Transverse colon (tissue), 4 donors: ENCODE data around the gene CFAP46. TPM values are rescaled to one million over a fixed set of nuclear protein-coding genes. Genes with fewer than 3 reads are reported as not detected.

Experiments
- DNase-seq: peaks from one replicate; pipeline ENCODE4 v3.0.0-alpha.2; 2019
- H3K27ac ChIP-seq, 4 donors: fragments of 200-600 bp; sonication (generic); 2 replicates each; pipeline ENCODE4 v1.5.1; 2016 to 2018; ENCODE audit warnings: inconsistent platforms in 4 of 4
- H3K27me3 ChIP-seq: fragments of 200-600 bp; sonication (generic); 2 replicates; pipeline ENCODE4 v1.5.1; 2017; ENCODE audit warnings: inconsistent platforms
- H3K36me3 ChIP-seq, 4 donors: fragments of 200-600 bp; sonication (generic); 2 replicates each; pipeline ENCODE4 v1.5.1; 2017 to 2019; ENCODE audit warnings: inconsistent platforms in 4 of 4
- H3K4me1 ChIP-seq, 4 donors: fragments of 200-600 bp; sonication (generic); 2 replicates each; pipeline ENCODE4 v1.5.1; 2017 to 2020; ENCODE audit warnings: inconsistent platforms in 4 of 4
- H3K4me3 ChIP-seq, 4 donors: fragments of 200-600 bp; sonication (generic); 1 replicate in 1 of 4; 2 replicates in 3 of 4; pipeline versions ENCODE4 v1.5.1 to v1.6.1; 2017 to 2019; ENCODE audit warnings: inconsistent platforms in 4 of 4
- H3K9me3 ChIP-seq, 2 donors: fragments of 200-600 bp; sonication (generic); 2 replicates each; pipeline ENCODE4 v1.5.1; 2017 to 2019; ENCODE audit warnings: inconsistent platforms in 2 of 2
- EP300 ChIP-seq: sonication (generic); formaldehyde crosslinking; IDR thresholded peaks from one replicate; pipeline ENCODE4 v1.6.1; 2017; ENCODE audit warnings: antibody characterized with exemption, low read depth
- POLR2A ChIP-seq: fragments of 450-650 bp; IDR thresholded peaks from one replicate; pipeline ENCODE4 v1.6.1; 2016; ENCODE audit warnings: antibody characterized with exemption, mild to moderate bottlenecking, moderate library complexity
- POLR2AphosphoS5 ChIP-seq, 3 donors: sonication (generic); formaldehyde crosslinking; IDR thresholded peaks; one replicate each; pipeline ENCODE4 v1.6.1; 2016; ENCODE audit warnings: antibody characterized with exemption in 3 of 3
- WGBS, 2 donors: methylation state at CpG; one replicate each; pipeline ENCODE4 v1.1.5; 2018; ENCODE audit warnings: low coverage in 1 of 2; 5-methylcytosine and 5-hydroxymethylcytosine counted together
- in situ Hi-C, 4 donors: fragments of 200-750 bp; cut with MboI; loops; one replicate each; pipeline versions ENCODE4 v1.15.0 to v1.15.1; 2017; ENCODE audit warnings: low sequenced_read_pairs in 3 of 4, low pct_ligation_motif_present in 1 of 4, low pct_unique_long_range_greater_than_20kb in 1 of 4
- intact Hi-C: fragments of 100-400 bp; cut with DNase I; formaldehyde crosslinking; loops from one replicate; pipeline ENCODE4 v1.15.1; 2023; ENCODE audit warnings: low total_unique reads
- total RNA-seq, 4 donors: library from RNA; depleted of rRNA; stranded (reverse); fragments of >200 nt; gene quantifications; one replicate each; pipeline ENCODE4 v1.1.0, GENCODE V29; 2016
- TF ChIP-seq, protein P1 (sequence below), 5 experiments: fragments of 200-600 bp in 3 of 5; fragments of 450-650 bp in 2 of 5; sonication (generic) in 3 of 5; IDR thresholded peaks; 1 replicate in 2 of 5; 2 replicates in 3 of 5; pipeline ENCODE4 v1.5.1; 2016 to 2017; ENCODE audit warnings: antibody characterized with exemption in 5 of 5, inconsistent platforms in 3 of 5, mild to moderate bottlenecking in 2 of 5, moderate library complexity in 1 of 5

The CFAP46 gene
- total RNA-seq, 4 donors from 2014 or later, result not detected

DNA sequence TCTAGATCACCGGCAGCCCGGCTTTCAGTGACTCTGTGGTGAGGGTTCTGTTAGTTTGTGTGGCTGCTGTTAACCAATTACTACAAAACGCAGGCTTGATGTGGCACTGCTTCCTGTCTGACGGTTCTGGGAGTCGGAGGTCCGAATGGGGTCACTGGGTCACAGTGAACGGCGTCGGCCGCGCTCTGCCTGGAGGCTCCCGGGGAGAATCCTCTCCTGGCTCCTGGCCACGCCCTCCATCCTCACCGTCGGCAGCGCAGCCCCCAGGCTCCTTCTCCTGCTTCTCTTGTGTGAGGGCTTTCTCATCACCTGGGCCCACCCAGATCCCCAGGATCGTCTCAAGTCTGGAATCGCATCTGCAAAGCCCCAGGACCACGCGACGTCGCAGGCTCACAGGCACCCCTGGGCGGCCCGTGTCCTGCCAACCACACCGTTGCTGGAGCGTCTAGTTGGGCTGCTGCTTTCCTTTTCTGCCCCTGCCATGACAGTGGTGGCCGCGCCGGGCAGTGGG is 124.6 kb downstream of the CFAP46 start:
- DNase-seq, result no peak
- intact Hi-C loops (loop anchor here (5.0 kb wide), 1 partner anchor 1290 kb away; no protein-coding TSS in a partner anchor), in situ Hi-C loops (no loop called here)
- no peak for TF ChIP-seq POLR2AphosphoS5 (IDR thresholded peaks at IDR 0.05)
- TF ChIP-seq, protein P1, sequence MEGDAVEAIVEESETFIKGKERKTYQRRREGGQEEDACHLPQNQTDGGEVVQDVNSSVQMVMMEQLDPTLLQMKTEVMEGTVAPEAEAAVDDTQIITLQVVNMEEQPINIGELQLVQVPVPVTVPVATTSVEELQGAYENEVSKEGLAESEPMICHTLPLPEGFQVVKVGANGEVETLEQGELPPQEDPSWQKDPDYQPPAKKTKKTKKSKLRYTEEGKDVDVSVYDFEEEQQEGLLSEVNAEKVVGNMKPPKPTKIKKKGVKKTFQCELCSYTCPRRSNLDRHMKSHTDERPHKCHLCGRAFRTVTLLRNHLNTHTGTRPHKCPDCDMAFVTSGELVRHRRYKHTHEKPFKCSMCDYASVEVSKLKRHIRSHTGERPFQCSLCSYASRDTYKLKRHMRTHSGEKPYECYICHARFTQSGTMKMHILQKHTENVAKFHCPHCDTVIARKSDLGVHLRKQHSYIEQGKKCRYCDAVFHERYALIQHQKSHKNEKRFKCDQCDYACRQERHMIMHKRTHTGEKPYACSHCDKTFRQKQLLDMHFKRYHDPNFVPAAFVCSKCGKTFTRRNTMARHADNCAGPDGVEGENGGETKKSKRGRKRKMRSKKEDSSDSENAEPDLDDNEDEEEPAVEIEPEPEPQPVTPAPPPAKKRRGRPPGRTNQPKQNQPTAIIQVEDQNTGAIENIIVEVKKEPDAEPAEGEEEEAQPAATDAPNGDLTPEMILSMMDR (IDR thresholded peaks at IDR 0.05), result no peak
- TF ChIP-seq POLR2A, result no peak
- no peak for TF ChIP-seq EP300
- H3K27ac ChIP-seq, result no peak overlapping the region
- H3K9me3 ChIP-seq, result no peaks in the 10 kb centered on the region
- no peaks in the 10 kb centered on the region for H3K4me1 ChIP-seq
- WGBS, 2 donors, result 84% methylated on average over 29 of the region's 29 CpGs; no CpG with 5 or more reads in 1 of the 2 donors
- H3K36me3 ChIP-seq, result no peaks in the 10 kb centered on the region
- H3K27me3 ChIP-seq, result peaks cover 15% of the 10 kb centered on the region
- H3K4me3 ChIP-seq, result no peak overlapping the region

DNA sequence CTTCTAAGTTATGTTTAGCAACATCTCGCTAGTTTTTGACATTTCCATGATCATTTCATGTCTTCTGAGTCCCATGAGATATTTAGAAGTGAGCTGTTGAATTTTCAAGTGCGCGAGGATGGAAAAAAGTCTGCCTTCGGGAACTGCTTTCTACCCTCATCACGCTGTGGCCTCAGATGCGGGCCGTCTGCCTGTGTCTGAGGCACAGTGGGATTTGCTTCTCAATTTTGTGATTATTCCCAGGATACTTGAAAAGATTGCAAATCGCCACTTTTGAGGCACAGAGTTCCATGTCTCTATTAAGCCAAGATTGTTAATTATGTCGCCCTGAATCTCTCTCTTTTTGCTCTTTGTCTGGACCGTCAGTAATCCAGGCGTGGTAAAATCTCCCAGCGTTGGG is 125.7 kb downstream of the CFAP46 start:
- peaks cover 15% of the 10 kb centered on the region for H3K27me3 ChIP-seq
- H3K9me3 ChIP-seq, result no peaks in the 10 kb centered on the region
- 70 to 74% methylated on average over 9 to 12 of the region's 12 CpGs for whole genome bisulfite sequencing, 2 donors
- intact Hi-C loops, result loop anchor here (5.0 kb wide), 1 partner anchor 1289 kb away; no protein-coding TSS in a partner anchor
- H3K4me3 ChIP-seq, result no peak overlapping the region
- H3K27ac ChIP-seq, result no peak overlapping the region
- no peak for TF ChIP-seq POLR2AphosphoS5 (IDR thresholded peaks at IDR 0.05)
- TF ChIP-seq, protein P1 (IDR thresholded peaks at IDR 0.05), result no peak
- TF ChIP-seq POLR2A, result no peak
- no peak for TF ChIP-seq EP300
- no peak for DNase-seq
- no peaks in the 10 kb centered on the region for H3K4me1 ChIP-seq
- no peaks in the 10 kb centered on the region for H3K36me3 ChIP-seq
- in situ Hi-C loops, result no loop called here

- no peak for DNase-seq
- TF ChIP-seq POLR2A, result no peak
- TF ChIP-seq, protein P1 (IDR thresholded peaks at IDR 0.05), result no peak
- TF ChIP-seq POLR2AphosphoS5 (IDR thresholded peaks at IDR 0.05), result no peak
- Histone ChIP-seq H3K27me3 (peaks cover 15% of the 10 kb centered on the region), H3K9me3 (no peaks in the 10 kb centered on the region), H3K27ac (no peak overlapping the region), H3K36me3 (no peaks in the 10 kb centered on the region), H3K4me1 (no peaks in the 10 kb centered on the region), H3K4me3 (no peak overlapping the region)
- intact Hi-C loops (loop anchor here (5.0 kb wide), 1 partner anchor 1288 kb away; no protein-coding TSS in a partner anchor), in situ Hi-C loops (no loop called here)
- 80 to 84% methylated on average over 9 to 18 of the region's 18 CpGs for WGBS, 2 donors
Observed at GRCh38 chr10:132815168-132815857, 127.1 kb downstream of the CFAP46 start.

DNA sequence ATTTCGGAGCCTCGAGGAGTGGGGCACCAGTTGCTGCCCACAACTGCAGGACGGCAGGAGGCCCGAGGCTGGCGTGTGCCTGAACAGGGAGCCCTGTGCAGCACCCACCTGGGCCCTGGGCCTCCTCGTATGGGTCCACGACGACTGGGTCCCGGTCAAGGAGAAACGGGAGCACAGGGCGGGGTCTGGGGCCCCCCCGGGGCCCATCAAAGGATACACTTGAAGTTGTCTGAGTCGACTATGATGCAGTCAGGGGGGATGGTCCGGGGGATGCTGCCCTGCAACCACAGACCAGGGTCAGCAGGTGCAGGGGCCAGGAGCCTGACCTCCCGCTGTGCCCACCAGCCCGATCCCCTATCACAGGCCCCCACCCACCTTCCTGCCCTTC is 127.9 kb downstream of the CFAP46 start:
- 75 to 88% methylated on average over 2 to 16 of the region's 16 CpGs for WGBS, 2 donors
- Histone ChIP-seq H3K27ac (no peak overlapping the region), H3K27me3 (peaks cover 15% of the 10 kb centered on the region), H3K4me3 (no peak overlapping the region), H3K9me3 (no peaks in the 10 kb centered on the region), H3K36me3 (no peaks in the 10 kb centered on the region), H3K4me1 (no peaks in the 10 kb centered on the region)
- in situ Hi-C loops (no loop called here), intact Hi-C loops (no loop called here)
- peak; percentile 0 for DNase-seq
- TF ChIP-seq POLR2A (no peak), POLR2AphosphoS5 (IDR thresholded peaks at IDR 0.05) (no peak), EP300 (no peak)
- TF ChIP-seq, protein P1 (IDR thresholded peaks at IDR 0.05), result no peak
